GM18517 (cell line): ENCODE data around the gene MID1.
A peak's percentile ranks its signal among the peaks of the same experiment; 100 is the strongest.
"Not testable (repeated sequence)": the region's sequence is repeated elsewhere in the genome, so short reads cannot be mapped to it uniquely, and the experiment has no call there.

Experiments
- ATAC-seq: cut with Tn5 transposase; IDR thresholded peaks from one replicate; pipeline ENCODE4 v1.9.1; 2021; ENCODE audit warnings: mild to moderate bottlenecking, moderate library complexity; ENCODE audit not compliant: unreplicated experiment

MID1 gene

DNA sequence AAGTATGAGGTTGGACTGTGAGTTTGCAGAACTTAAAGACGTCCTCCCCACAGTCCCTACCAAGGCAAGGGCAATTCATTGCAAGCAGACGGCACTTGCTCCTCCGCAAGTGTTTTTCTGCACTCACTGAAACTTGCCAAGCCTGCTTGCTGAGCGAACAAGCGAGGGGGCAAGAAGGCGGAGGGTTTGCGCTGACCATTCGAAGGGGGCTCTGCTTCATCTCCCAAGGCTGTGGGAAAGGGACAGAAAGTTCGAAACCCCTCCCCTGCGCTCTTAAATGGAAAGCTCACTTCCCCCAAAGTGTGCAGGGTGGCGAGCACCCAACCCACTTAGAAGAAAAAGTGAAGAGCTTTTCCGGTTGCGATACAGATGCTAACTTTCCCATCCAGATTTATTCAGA, 1.4 kb downstream of the MID1 start:
- ATAC-seq = no peak

DNA sequence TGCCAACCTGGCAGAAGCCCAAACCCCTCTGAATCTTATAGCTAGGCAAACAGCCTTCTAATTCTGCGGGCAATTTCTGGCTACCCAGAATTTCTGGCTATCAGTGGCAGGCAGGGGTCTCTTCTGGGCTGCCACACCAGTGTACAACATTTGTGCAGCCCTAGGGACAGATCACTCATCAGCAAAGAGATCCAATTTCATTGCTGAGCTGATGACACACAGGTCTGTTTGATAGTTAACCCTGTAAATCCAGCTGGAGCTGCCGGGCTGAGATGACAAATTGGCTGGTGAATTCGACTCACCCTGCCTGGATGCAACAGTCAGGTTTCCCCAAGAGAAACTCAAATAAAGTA, 2.4 kb downstream of the MID1 start:
- no peak for ATAC-seq

DNA sequence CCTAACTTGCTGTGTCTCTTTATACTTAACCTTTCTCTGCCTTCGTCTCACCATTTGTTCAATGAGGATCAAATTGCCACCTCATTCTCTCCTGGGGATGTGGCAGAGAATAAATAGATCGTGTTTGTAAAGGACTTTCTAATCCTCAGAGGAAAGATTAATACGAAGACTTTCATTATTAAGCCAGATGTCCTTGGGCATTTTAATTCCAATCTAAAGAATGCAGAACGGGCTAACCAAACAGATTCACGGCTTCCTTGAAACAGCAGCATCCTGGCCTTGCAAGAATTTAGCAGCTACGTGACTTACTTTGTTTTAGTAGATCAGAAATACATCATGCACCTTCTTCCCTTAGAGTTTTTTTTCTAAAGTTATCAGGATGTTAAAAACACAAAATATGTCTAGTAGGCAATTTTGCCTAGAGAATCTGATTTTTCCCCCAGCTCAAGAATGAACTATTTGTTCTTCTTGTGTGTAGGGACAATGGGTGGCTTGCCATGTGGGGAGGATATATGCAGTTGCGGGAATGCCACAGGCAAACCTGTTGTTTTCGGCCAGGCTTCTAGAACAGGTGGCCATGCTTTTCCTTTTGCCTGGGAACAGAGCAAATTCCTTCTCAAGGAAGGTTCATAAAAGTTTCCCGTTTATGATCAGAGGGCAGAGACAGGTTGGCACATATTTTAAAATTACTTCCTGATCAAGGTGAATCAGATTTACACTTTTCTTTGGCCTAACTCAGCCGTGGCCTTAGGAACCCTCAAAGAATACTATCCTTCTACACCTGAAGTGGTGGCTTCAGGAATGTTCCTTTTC, 3.0 kb downstream of the MID1 start:
- no peak for ATAC-seq

DNA sequence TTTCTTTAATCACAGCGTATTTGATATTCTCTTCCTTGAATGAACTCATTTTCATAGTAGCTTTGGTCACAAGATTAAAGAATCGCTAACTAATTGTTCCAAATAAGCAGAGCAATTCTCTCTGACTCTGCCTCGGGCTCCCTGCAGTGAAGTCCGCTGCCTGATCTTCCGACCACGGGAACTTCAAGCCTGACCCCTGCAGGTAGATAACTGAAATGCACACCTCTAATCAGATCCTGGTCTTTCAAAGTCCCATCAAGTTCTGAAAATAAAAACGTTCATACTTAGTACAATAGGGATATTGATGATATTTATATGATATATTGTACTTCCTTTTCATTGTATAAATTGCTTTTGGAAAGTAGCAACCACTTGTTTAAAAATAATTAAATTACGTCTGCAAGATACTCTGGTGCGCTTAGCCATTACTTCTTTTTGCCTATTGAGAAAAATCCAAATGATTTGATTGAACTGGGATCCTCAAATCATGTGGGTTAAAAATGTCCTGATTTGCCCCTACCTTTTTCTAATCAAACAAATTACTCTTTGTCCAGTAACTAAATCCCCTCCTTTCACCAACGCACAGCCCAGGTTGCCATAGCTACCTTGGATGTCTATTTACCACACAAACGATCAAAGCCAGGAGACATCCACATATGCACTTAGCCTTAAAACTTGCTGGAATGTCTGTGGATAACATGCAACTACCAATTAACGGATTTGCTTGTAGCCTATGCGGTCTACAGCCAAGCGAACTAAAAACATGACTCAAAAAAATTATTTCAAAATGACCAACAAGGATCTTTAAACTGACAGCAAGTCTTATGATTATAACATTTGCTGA, 4.2 kb downstream of the MID1 start:
- ATAC-seq = peak; percentile 79

DNA sequence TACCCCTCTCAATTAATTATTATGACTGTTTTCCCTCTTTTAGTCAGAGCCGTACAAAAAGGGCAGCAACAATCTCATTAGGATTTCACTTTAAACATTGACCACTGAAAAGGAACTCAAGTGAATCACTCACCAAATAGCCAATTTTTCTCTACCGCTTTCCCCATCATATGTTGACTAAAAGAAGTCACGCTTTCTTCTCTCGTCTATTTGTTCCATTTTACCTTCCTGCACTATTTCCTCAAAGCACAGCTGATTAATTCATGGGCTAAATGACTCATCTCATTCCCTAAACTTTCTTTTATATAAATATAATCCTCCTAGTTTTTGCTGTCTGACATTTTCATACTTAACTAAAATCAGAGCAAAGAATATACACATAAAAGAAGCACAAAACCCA, 8.2 kb downstream of the MID1 start:
- no peak for ATAC-seq

DNA sequence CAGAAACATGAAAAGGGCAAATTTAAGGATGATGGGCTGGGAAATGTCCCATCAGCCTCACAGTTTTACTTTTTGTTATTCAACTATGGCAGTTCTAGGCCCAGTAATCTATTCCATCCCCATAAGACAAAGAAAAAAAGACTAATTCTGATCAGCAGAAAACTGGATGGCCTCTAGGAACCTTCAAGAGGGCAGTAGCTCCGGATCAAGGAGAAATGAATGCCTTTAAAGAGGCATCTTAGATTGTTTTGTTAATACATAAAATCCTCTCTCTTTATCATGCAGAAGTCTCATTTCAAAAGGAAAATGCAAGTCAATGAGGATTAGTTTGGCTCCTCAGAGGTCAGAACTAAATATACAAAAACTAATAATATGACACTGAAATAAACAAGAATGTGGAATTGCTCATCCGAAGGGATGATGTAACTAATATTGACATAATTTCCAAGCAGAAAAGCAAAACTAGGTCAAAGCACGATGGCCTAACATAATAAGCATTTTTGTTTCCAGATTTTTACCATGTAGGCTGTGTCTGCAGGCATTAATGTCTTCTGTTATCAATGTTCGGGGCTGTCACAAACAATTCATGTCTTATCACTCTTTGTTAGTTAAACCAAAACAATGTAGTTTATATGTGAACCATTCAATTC, 8.8 kb downstream of the MID1 start:
- ATAC-seq = no peak

DNA sequence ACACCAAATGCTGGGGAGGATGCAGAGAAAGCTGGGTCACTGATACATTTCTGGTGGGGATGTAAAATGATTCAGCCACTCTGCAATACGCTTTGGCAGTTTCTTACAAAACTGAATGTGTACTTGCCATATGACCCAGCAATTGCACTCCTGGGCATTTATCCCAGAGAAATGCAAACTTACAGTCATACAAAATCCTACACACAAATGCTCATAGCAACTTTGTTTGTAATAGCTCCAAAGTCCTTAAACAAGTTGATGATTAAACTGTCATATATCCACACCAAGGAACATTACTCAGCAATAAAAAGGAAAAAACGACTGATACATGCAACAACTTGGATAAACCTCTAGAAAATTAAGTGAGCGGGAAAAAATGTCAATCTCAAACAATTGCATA, 12.3 kb downstream of the MID1 start:
- ATAC-seq = no peak

DNA sequence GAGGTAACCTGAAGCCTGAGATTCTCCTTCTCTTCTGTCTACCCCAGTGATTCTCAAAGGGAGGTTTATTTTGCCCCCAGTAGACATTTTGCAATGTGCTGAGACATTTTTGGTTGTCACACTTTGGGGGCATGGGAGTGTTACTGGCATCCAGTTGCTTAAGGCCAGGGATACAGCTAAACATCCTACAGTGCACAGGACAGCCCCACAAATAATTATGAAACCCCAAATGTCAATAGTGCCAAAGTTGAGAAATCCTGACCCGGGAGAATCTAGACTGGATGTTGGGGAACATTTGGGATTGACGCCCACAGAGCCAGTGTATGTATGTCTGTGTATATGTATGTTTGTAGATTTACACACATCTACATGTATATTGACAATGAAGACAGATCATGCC, 13.2 kb downstream of the MID1 start:
- ATAC-seq = no peak

DNA sequence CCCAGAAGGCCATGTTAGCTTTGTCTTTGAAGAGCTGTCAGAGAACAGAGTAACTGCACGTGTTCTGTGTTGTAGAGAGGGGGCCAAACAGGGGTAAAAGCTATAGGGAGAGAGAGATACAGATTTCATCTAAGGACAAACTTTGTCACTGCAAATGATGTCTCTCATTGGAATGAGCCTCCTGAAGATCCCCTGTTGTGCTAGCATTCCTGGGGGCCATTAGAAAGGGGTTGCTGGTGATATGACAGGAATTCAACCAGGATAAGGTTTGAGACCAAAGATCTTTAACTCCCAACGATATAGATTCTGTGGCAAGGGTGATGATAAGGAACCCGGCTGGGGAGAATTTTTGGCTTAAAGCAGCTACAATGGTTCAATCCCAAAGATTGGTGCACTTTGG, 16.8 kb downstream of the MID1 start:
- no peak for ATAC-seq

DNA sequence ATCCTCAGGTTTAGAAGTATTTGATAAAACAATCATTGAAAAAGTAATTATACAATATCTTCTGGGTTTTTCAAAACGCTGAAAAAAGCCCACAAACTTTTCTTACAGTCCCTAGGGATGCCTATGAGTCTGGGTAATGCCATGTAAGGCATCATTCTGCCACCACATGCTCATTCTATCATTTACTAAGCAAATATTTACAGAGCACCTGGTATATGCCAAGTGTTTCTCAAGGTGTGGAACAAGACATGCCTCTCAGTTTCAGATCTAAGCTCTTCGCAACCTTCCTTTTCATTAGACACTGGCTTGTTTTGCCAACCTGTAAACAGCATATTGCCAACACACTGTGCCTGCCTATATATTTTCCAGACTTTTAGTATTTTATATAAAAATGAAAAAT, 17.7 kb downstream of the MID1 start:
- ATAC-seq = no peak

DNA sequence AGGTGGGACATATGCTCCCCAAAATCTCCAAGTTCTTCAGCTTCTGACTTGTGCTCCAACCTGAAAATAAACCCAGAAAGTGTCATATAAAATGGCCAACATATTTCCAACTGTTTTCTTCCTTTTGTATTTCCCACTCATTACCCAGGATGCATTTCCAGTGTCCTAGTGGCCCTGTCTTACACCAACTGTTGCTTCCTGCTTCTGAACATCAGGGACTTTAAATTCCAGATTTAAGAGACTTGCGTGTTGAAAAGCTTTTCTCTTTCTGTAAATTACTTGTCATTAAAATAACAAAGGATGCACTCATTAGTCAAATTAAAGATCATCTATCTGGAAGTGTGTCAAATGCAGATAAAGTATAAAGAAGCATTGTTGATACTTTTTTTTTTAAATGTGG, 19.9 kb downstream of the MID1 start:
- ATAC-seq = no peak

DNA sequence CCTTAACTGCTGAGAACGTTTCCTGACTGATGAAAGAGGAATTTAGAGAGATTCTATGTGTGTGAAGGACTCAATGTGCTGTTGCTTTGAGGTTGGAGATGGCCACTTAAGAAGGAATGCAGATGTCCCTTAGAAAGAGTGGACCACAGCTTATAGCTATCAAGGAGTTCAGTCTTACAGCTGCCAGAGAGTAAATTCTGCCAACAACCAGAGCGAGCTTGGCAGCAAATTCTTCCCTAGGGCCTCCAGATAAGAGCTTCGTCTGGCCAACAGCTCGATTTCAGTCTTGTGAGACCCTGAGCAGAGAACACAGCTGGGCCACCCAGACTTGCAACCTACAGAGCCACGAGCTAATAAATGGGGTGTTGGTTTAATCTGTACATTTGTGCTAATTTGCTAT, 21.8 kb downstream of the MID1 start:
- ATAC-seq = no peak

DNA sequence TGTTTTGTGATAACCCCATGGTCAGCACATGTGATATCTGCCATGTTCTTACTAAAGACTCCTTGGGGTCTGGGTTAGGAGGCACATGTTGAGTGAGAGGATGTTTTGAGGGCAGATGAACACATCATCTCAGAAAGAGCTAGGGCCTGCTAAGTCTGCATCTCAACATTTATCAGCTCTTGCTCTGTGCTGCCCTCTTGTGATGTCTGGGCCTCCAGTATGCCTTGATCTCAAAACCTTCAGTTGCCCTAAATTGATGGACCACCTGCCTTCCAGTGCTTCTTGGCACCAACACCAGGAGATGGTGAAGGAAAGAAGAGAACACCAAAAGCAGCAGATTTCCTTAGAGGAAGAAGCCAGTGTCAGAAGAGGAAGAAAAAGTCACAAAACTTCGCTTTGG, 22.5 kb downstream of the MID1 start:
- no peak for ATAC-seq

DNA sequence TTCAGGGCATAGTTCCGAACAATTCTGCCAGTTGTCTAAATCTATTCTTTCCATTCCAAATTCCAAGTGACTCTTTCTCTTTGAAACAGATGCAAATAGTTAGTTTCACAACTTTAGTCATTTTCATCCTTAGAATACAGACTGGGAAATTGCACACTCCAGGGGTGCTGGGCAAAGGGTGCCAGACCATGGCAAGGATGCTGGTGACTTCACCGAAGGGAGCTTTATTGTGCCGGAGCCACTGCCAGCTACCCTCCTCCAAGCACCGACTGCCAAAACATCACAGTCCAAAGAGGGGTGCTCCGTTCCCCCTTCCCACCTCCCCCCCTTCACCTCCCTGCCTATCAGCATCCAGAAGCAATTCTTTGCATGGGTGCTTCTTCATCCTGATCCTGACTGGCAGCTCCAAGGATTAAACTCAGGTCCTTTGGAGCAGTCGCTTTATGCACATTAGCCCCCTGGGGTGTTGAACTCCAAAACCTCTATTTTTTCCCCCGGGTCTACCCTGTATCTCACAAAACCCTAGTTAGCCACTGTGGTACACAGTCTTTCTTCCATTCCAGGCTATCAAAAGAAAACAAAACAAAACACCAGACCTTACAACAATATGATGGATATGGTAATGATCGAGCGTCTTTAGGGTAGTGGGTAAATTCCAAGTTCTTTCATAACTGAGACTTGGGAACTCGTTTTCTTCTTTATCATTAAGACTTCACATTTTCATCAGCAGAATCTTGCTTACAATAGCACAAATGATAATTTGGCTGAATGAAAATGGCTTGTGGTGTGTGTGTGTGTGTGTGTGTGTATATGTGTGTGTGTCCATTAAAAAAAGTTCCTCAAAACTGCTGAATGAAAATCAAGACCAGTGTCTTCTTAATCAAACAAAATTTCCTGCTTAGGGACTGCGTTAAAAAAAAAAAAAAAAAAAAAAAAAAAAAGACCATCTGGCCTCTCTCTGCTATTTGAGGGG, 28.7 kb downstream of the MID1 start:
- ATAC-seq = no peak

DNA sequence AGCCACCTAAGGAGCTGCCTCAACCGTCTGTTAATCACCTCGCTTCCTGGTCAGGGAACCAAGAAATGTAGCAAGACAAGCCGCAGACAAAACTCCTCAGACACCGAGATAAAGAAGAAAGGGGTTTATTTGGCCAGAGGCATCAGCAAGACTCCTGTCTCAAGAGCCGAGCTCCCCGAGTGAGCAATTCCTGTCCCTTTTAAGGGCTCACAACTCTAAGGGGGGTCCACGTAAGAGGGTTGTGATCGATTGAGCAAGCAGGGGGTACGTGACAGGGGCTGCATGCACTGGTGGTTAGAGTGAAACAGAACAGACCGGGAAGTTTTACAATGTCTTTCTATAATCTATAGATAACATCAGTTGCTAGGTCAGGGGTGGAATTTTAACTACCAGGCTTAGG, 30.6 kb downstream of the MID1 start:
- ATAC-seq = not testable (repeated sequence)

DNA sequence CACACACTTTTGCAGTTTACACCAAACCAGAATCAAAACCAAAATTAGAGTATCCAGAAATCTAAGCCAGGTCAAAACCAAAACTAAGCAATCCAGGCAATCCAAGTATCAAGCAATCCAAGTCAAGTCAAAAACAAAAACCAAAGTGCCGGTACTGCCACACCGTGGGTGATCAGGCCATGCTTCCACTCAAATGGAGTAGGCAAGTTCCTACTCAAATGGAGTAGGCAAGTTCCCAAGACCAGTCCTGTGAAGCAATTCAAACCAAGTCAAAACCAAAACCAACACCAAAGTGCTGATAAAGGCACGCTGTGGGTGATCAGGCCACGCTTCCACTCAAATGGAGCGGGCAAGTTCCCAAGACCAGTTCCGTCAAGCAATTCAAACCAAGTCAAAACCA, 31.3 kb downstream of the MID1 start:
- no peak for ATAC-seq

DNA sequence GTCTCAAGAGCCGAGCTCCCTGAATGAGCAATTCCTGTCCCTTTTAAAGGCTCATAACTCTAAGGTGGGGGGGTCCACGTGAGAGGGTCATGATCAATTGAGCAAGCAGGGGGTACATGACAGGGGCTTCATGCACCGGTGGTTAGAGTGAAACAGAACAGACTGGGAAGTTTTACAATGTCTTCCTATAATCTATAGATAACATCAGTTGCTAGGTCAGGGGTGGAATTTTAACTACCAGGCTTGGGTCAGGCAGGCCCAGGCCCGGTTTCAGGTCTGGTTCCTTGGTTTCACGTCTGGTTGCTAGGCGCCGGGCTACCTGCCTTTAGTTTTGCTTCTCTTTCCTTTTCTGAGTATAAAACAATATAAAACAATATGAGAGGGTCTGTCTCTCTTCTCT, 35.5 kb downstream of the MID1 start:
- ATAC-seq = not testable (repeated sequence)

DNA sequence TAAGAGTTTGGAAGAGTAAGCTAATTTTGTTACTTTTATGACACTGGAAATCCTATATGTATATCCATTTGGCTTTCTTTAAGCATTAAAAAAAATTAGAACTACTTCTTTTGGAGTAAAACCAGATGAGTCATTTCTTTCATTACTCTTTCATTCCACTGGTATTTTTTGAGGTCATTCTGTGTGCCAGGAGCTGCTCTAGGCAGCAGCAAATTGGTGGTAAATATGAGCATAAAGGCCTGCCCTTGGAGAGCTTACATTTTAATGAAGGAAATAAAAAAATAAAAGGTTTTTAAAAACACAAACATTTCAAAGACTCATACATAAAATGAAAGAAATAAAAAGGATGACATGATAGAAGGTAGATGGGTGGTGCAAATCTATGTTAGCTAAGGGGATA, 37.4 kb downstream of the MID1 start:
- no peak for ATAC-seq

DNA sequence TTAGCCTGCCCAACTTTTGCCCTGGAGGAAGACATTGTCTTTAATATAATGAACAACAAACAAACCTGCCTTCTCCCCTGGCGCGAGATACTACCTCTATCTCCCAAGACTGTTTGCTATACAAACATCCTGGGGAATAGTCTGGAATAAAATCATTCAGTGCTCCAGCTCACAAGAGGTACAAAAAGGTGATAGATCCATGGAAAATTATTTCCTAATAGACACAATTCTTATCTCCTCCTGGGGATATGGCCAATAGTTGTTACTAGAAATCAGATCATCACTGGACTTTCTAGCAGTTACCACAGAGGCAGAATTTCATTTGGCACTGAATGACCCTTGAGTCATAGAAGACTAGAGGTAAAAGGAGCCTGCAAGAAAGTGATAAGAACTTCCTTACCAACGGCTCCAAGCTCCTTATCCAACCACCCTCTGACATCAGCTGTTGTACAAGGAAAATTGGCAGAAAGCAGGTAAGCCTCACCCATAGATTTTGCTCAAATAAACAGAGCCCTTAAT, 38.1 kb downstream of the MID1 start:
- ATAC-seq = no peak
